ENCODE results near the gene ZRANB3. TPM values are rescaled to one million over a fixed set of nuclear protein-coding genes. Genes with fewer than 3 reads are reported as not detected.
"Not testable (repeated sequence)": the region's sequence is repeated elsewhere in the genome, so short reads cannot be mapped to it uniquely, and the experiment has no call there.

The ZRANB3 gene
- total and polyA plus RNA-seq, 2 donors (not counting 3 experiments of a cell fraction or from before 2014, with no cell fraction given) = 2.2 to 6.0 TPM

DNA sequence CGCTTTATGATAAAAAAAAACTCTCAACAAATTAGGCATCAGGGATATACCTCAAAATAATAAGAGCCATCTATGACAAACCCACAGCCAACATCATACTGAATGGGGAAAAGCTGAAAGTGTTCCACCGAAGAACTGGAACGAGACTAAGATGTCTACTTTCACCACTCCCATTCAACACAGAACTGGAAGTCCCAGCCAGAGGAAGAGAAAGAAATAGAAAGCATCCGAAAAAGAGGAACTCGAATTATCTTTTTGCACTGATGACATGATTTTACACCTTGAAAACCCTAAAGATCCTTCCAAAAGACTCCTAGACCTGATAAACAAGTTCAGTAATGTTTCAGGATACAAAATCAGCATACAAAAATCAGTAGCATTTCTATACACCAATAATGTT, 121.6 kb downstream of the ZRANB3 start:
- FAIRE-seq (no peak), DNase-seq (ENCODE audit: low read depth, low spot score) (no peak)
- ChIA-PET POLR2A (no interaction called here), CTCF (no interaction called here)
- no peaks in the 10 kb centered on the region for H4K20me1 ChIP-seq (replicated peaks; ENCODE audit: control insufficient read depth, extremely low read depth, insufficient read depth, low read length)
- no peak overlapping the region for H3K27ac ChIP-seq (ENCODE audit: insufficient read depth, low read depth, low read length)
- H3K9me1 ChIP-seq (replicated peaks; ENCODE audit: control insufficient read depth, extremely low read depth, insufficient read depth, low read length) = no peaks in the 10 kb centered on the region
- no peaks in the 10 kb centered on the region for H3K79me2 ChIP-seq (ENCODE audit: control insufficient read depth, insufficient read depth, low read length)
- no peaks in the 10 kb centered on the region for H3K36me3 ChIP-seq (ENCODE audit: control insufficient read depth in 2 of 2, extremely low read depth in 1 of 2, insufficient read depth in 2 of 2, low read length in 2 of 2)
- H3K4me3 ChIP-seq (replicated peaks in 1 of 3; ENCODE audit: insufficient read depth in 1 of 3, low read depth in 1 of 3, low read length in 3 of 3) = no peak overlapping the region
- no peaks in the 10 kb centered on the region for H3K27me3 ChIP-seq (ENCODE audit: control insufficient read depth in 2 of 2, insufficient read depth in 2 of 2, low read length in 2 of 2)
- H3K4me1 ChIP-seq (ENCODE audit: control insufficient read depth, extremely low read depth, insufficient read depth, low read length) = no peaks in the 10 kb centered on the region
- no peak overlapping the region for H3K9ac ChIP-seq (replicated peaks; ENCODE audit: extremely low read depth, insufficient read depth, low read length)
- dilution Hi-C loops (cut with MboI; ENCODE audit: extremely low pct_ligation_motif_present, low sequenced_read_pairs) = no loop called here
- no peak for TF ChIP-seq JUN (IDR thresholded peaks at IDR 0.05; ENCODE audit: borderline replicate concordance, insufficient read depth, insufficient read length, low read depth)
- no peak for TF ChIP-seq POLR2A (IDR thresholded peaks at IDR 0.05; ENCODE audit: low read depth, low read length)
- TF ChIP-seq, protein P1, sequence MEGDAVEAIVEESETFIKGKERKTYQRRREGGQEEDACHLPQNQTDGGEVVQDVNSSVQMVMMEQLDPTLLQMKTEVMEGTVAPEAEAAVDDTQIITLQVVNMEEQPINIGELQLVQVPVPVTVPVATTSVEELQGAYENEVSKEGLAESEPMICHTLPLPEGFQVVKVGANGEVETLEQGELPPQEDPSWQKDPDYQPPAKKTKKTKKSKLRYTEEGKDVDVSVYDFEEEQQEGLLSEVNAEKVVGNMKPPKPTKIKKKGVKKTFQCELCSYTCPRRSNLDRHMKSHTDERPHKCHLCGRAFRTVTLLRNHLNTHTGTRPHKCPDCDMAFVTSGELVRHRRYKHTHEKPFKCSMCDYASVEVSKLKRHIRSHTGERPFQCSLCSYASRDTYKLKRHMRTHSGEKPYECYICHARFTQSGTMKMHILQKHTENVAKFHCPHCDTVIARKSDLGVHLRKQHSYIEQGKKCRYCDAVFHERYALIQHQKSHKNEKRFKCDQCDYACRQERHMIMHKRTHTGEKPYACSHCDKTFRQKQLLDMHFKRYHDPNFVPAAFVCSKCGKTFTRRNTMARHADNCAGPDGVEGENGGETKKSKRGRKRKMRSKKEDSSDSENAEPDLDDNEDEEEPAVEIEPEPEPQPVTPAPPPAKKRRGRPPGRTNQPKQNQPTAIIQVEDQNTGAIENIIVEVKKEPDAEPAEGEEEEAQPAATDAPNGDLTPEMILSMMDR (IDR thresholded peaks at IDR 0.05; ENCODE audit: extremely low read depth in 1 of 2, insufficient read depth in 1 of 2, low read depth in 1 of 2, low read length in 2 of 2) = no peak
- TF ChIP-seq POLR2AphosphoS5 (IDR thresholded peaks at IDR 0.05; ENCODE audit: insufficient read depth, low read depth, low read length) = no peak
- TF ChIP-seq MYC (IDR thresholded peaks at IDR 0.05; ENCODE audit: low read depth, low read length) = no peak
- TF ChIP-seq, protein P2, sequence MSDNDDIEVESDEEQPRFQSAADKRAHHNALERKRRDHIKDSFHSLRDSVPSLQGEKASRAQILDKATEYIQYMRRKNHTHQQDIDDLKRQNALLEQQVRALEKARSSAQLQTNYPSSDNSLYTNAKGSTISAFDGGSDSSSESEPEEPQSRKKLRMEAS (IDR thresholded peaks at IDR 0.05; ENCODE audit: insufficient read depth, insufficient read length) = no peak
- no peak for TF ChIP-seq FOS (IDR thresholded peaks at IDR 0.05; ENCODE audit: borderline replicate concordance, insufficient read depth, low read length)
- no peak for TF ChIP-seq GATA2 (IDR thresholded peaks at IDR 0.05; ENCODE audit: insufficient read depth, insufficient read length, low read depth, low read length)
- TF ChIP-seq EZH2 (IDR thresholded peaks at IDR 0.05; ENCODE audit: borderline replicate concordance, low read depth, low read length, severe bottlenecking) = no peak
- intact Hi-C loops (cut with micrococcal nuclease) = no loop called here
- no peak overlapping the region for H3K4me2 ChIP-seq (ENCODE audit: insufficient read depth, low read length)
- H3K9me3 ChIP-seq (replicated peaks; ENCODE audit: control insufficient read depth, insufficient read depth, low read length) = no peaks in the 10 kb centered on the region
- no peak overlapping the region for H2AFZ ChIP-seq (ENCODE audit: low read depth, low read length)
- no TSS peak for BruUV-seq (replicated peaks)

DNA sequence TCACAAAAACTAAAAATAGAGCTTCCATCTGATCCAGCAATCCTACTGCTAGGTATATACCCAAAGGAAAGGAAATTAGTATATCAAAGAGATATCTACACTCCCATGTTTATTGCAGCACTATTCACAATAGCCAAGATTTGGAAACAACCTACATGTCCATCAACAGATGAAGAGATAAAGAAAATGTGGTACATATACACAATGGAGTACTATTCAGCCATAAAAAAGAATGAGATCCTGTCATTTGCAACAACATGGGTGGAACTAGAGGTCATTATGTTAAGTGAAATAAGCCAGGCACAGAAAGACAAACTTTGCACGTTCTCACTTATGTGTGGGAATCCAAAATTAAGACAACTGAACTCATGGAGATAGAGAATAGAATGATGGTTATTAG, 134.8 kb downstream of the ZRANB3 start:
- intact Hi-C loops (cut with micrococcal nuclease); BruUV-seq (replicated peaks); H3K9ac ChIP-seq (replicated peaks; ENCODE audit: extremely low read depth, insufficient read depth, low read length); H2AFZ ChIP-seq (ENCODE audit: low read depth, low read length); H4K20me1 ChIP-seq (replicated peaks; ENCODE audit: control insufficient read depth, extremely low read depth, insufficient read depth, low read length); H3K36me3 ChIP-seq (ENCODE audit: control insufficient read depth in 2 of 2, extremely low read depth in 1 of 2, insufficient read depth in 2 of 2, low read length in 2 of 2); H3K79me2 ChIP-seq (ENCODE audit: control insufficient read depth, insufficient read depth, low read length); H3K27ac ChIP-seq (ENCODE audit: insufficient read depth, low read depth, low read length); H3K4me1 ChIP-seq (ENCODE audit: control insufficient read depth, extremely low read depth, insufficient read depth, low read length); CTCF ChIA-PET; H3K27me3 ChIP-seq (ENCODE audit: control insufficient read depth in 2 of 2, insufficient read depth in 2 of 2, low read length in 2 of 2); H3K4me2 ChIP-seq (ENCODE audit: insufficient read depth, low read length); H3K9me3 ChIP-seq (replicated peaks; ENCODE audit: control insufficient read depth, insufficient read depth, low read length); DNase-seq (ENCODE audit: low read depth, low spot score); H3K4me3 ChIP-seq (replicated peaks in 1 of 3; ENCODE audit: insufficient read depth in 1 of 3, low read depth in 1 of 3, low read length in 3 of 3); FAIRE-seq; POLR2A ChIA-PET; dilution Hi-C loops (cut with MboI; ENCODE audit: extremely low pct_ligation_motif_present, low sequenced_read_pairs); H3K9me1 ChIP-seq (replicated peaks; ENCODE audit: control insufficient read depth, extremely low read depth, insufficient read depth, low read length): not testable (repeated sequence)

Measured in endothelial cell of umbilical vein (primary cell).